Tibial nerve (tissue), 3 donors: ENCODE measurements around the gene CTBS.

ENCODE experiments used
- CTCF ChIP-seq, 5 experiments: fragments of 200-600 bp in 3 of 5; fragments of 450-650 bp in 2 of 5; sonication (generic) in 3 of 5; IDR thresholded peaks; one replicate each; pipeline ENCODE4 v1.5.1; 2016 to 2019; ENCODE audit warnings: antibody characterized with exemption in 5 of 5, mild to moderate bottlenecking in 3 of 5, moderate library complexity in 2 of 5
- POLR2A ChIP-seq, 2 donors: fragments of 450-650 bp; IDR thresholded peaks; one replicate each; pipeline ENCODE4 v1.6.1; 2017; ENCODE audit warnings: antibody characterized with exemption in 2 of 2, mild to moderate bottlenecking in 2 of 2, moderate library complexity in 2 of 2

- TF ChIP-seq CTCF (IDR thresholded peaks at IDR 0.05), result no peak
- no peak for TF ChIP-seq POLR2A (IDR thresholded peaks at IDR 0.05)
These were observed 26.6 kb upstream of the CTBS start for GRCh38 chr1:84600796-84601195.
